Measurements from ENCODE around the gene PCED1B. TPM values are rescaled to one million over a fixed set of nuclear protein-coding genes. Genes with fewer than 3 reads are reported as not detected.
A peak's percentile ranks its signal among the peaks of the same experiment; 100 is the strongest.

Gene PCED1B
- total RNA-seq, 1 donor from 2014 or later, result 0.91 TPM

GRCh38 chr12:47034661-47035060 lies 44.8 kb upstream of the PCED1B start:
- no peak for TF ChIP-seq CTCF (IDR thresholded peaks at IDR 0.05; ENCODE audit: unreplicated experiment)
- Mint-ChIP-seq H3K27me3 (no peaks in the 10 kb centered on the region), H3K4me1 (ENCODE audit: low read depth) (peaks cover 24% of the 10 kb centered on the region), H3K36me3 (ENCODE audit: insufficient read depth) (peaks cover 4% of the 10 kb centered on the region), H3K9me3 (ENCODE audit: low read depth) (peaks cover 15% of the 10 kb centered on the region), H3K27ac (peak overlapping the region; percentile 18), H3K4me3 (ENCODE audit: low read depth) (no peak overlapping the region)
- no peak for DNase-seq (ENCODE audit: low spot score, unreplicated experiment)

GRCh38 chr12:47035484-47035883 lies 43.9 kb upstream of the PCED1B start:
- Mint-ChIP-seq H3K27ac (no peak overlapping the region), H3K9me3 (ENCODE audit: low read depth) (peaks cover 17% of the 10 kb centered on the region), H3K4me1 (ENCODE audit: low read depth) (peaks cover 25% of the 10 kb centered on the region), H3K4me3 (ENCODE audit: low read depth) (no peak overlapping the region), H3K36me3 (ENCODE audit: insufficient read depth) (peaks cover 4% of the 10 kb centered on the region), H3K27me3 (no peaks in the 10 kb centered on the region)
- TF ChIP-seq CTCF (IDR thresholded peaks at IDR 0.05; ENCODE audit: unreplicated experiment), result no peak
- no peak for DNase-seq (ENCODE audit: low spot score, unreplicated experiment)

GRCh38 chr12:47038270-47038748 lies 41.1 kb upstream of the PCED1B start:
- Mint-ChIP-seq H3K27ac (peak overlapping the region; percentile 80), H3K27me3 (no peaks in the 10 kb centered on the region), H3K4me1 (ENCODE audit: low read depth) (peaks cover 22% of the 10 kb centered on the region), H3K9me3 (ENCODE audit: low read depth) (peaks cover 20% of the 10 kb centered on the region), H3K4me3 (ENCODE audit: low read depth) (peak overlapping the region; percentile 47), H3K36me3 (ENCODE audit: insufficient read depth) (peaks cover 5% of the 10 kb centered on the region)
- no peak for TF ChIP-seq CTCF (IDR thresholded peaks at IDR 0.05; ENCODE audit: unreplicated experiment)
- DNase-seq (ENCODE audit: low spot score, unreplicated experiment), result no peak

GRCh38 chr12:47039079-47039478 lies 40.3 kb upstream of the PCED1B start:
- H3K27me3 Mint-ChIP-seq, result no peaks in the 10 kb centered on the region
- DNase-seq (ENCODE audit: low spot score, unreplicated experiment), result no peak
- H3K4me3 Mint-ChIP-seq (ENCODE audit: low read depth), result no peak overlapping the region
- H3K4me1 Mint-ChIP-seq (ENCODE audit: low read depth), result peaks cover 18% of the 10 kb centered on the region
- peaks cover 5% of the 10 kb centered on the region for H3K36me3 Mint-ChIP-seq (ENCODE audit: insufficient read depth)
- peaks cover 20% of the 10 kb centered on the region for H3K9me3 Mint-ChIP-seq (ENCODE audit: low read depth)
- no peak for TF ChIP-seq CTCF (IDR thresholded peaks at IDR 0.05; ENCODE audit: unreplicated experiment)
- H3K27ac Mint-ChIP-seq, result no peak overlapping the region

- Mint-ChIP-seq H3K36me3 (ENCODE audit: insufficient read depth) (peaks cover 5% of the 10 kb centered on the region), H3K4me1 (ENCODE audit: low read depth) (peaks cover 15% of the 10 kb centered on the region), H3K27ac (no peak overlapping the region), H3K27me3 (no peaks in the 10 kb centered on the region), H3K4me3 (ENCODE audit: low read depth) (no peak overlapping the region), H3K9me3 (ENCODE audit: low read depth) (peaks cover 20% of the 10 kb centered on the region)
- no peak for DNase-seq (ENCODE audit: low spot score, unreplicated experiment)
- no peak for TF ChIP-seq CTCF (IDR thresholded peaks at IDR 0.05; ENCODE audit: unreplicated experiment)
These were observed 39.7 kb upstream of the PCED1B start for GRCh38 chr12:47039756-47040155.
